Measurements from ENCODE around the gene MUC2. TPM values are rescaled to one million over a fixed set of nuclear protein-coding genes. Genes with fewer than 3 reads are reported as not detected.

The MUC2 gene
- total RNA-seq, 1 donor from 2014 or later: not detected

DNA sequence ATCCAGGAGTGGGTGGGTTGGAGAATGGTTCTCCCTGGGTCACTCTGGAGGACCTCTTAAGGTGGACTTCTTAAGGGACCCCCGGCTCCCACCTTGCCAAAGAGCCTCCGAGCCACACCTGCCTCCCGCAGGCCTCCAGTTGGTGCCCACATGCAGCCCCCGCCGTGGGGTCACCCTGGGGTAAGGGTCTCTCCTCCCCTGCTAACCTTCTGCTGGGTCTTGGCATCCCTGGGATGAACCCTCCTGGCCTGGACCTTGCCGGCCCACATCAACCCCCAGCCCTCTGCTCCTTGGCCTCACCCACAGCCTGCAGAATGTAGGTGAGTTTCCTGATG, 25.6 kb upstream of the MUC2 start:
- intact Hi-C loops (cut with DNase I): no loop called here
- peak; percentile 35 for DNase-seq
- no peak for ATAC-seq (ENCODE audit: poor library complexity)

DNA sequence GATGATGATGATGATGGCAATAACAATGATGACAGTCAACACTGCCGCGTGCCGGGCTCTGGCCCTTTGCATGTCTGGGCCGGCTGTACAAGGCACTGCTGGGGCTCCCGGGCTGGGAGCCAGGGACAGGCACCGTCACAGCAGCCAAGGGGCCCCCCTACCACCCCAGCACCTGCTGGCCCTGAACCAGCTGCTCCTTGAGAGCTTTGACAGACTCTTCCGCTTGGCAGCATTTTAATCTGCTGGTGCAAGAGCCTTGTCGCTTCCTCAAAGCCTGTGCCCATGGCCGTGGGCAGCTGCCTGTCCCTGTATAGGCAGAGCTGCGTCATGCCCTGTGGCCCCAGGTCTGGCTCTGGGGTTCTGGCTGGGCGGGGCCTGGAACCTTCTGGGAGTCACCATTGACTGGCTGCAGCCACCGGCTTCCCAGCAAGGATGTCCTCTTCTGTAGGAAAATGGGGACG, 25.2 kb upstream of the MUC2 start:
- ATAC-seq (ENCODE audit: poor library complexity): no peak

DNA sequence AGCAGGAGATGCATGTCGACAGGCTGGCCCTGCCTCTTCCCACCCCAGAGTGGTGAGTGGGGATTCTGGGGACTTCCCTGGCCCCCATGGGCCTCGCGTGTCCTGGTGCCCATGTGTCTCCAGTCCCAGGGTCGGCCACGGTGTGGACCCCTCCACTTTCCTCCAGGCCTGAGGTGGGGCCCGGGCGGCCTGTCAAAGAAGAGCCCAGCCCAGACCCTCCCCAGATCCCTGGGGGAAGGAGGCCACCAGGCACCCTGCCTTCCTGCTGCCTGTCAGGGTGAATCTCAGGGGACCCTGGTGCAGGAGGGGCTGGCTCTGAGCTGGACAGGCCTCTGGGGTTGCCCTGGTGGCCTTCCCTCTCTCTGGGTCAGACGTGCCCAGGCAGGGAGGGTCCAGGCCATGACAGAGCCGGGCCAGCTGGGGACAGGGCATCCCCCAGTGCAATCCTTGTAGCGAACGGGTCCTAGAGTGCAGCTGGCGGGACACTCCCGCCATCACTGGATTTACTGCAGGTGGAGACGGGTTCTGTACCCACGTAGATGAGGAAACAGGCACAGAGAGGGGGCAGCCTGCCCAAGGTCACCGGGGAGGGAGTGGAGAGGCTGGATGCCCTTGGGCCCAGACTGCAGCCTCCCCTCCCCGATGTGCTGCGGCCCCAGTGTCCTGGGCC, 24.6 kb upstream of the MUC2 start:
- DNase-seq (peak; percentile 24), ATAC-seq (ENCODE audit: poor library complexity) (no peak)
- intact Hi-C loops (cut with DNase I): loop anchor here (5.0 to 10.0 kb wide), 2 partner anchors 125 to 203 kb away; partner anchors contain the start of gene AP2A2

More for the DNA sequence above, 25.2 kb upstream of the MUC2 start:
- intact Hi-C loops (cut with DNase I): no loop called here
- peak; percentile 34 for DNase-seq

DNA sequence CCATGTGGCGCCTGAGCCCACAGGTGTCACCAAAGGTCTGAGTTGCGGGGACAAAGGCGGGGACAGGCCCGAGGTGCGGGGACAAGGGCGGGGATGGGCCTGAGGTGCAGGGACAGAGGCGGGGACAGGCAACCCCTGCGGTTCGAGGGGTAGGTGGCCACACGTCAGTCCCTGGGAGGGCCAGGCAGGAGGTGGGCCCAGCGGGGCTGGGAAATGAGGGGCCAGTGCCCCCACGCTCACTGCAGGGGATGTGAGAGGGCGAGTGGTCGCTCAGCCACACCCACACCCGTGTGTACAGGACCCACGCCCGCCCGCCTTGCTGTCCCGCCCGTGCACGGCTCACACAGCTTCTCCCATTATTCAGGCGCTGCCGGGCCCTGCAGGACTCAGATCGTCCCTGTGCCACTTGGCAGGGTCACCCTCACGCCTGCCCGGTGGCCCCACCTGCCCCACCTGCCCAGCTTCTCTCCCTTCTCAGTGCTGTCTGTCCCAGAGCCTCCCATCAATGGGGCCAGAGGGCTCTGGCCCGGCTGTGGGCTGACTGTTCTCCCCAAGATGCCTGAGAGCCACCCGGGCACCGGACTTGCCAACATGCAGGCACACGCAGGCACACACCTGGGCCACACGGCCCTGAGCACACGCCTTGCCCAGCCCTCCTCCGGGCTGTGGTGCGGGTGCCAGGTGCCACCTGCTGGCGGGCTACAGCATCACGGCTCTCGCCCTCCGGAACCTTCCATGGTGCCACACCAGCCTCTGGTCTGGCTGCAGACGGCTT, 23.9 kb upstream of the MUC2 start:
- intact Hi-C loops (cut with DNase I): loop anchor here (5.0 to 10.0 kb wide), 2 partner anchors 126 to 203 kb away; partner anchors contain the start of gene AP2A2
- ATAC-seq (ENCODE audit: poor library complexity): peak; percentile 95
- peak; percentile 74 for DNase-seq

DNA sequence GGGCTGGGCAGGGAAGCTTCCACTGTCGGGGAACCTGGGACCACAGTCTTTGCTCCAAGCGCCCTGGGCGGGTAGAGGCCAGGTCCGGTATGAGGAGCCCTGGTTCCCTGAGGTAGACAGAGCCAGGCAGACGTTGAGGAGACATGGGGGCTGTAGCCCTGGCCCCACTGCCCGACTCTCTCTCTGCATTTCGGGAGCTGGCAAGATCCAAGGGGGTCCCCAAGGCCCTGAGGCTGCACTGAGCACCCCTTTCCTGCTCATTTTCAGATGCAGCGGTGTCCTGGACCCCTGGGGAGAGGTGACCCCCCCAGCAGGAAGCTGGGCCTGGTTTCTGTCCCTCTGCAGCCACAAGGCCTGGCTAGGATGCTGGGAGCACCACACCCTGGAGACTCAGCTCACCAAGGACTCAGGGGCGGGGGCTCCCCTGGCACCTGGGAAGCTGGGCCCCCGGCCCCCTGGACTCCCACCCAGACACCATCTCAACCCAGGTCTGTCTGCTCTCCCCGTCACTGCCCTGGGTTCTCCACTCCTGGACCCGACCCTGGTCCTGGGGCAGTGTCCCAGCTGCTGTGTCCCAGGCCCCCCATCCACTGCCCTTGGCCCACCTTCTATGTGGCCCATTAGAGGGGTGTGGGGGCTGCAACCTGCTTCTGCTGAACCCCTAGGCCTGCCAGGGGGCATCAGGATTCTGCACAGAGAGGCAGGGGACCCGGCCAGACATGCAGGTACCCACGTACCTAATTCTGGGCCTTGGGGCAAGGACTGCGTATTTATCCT, 23.1 kb upstream of the MUC2 start:
- intact Hi-C loops (cut with DNase I): loop anchor here (5.0 to 10.0 kb wide), 2 partner anchors 127 to 204 kb away; partner anchors contain the start of gene AP2A2
- peak; percentile 41 for DNase-seq
- no peak for ATAC-seq (ENCODE audit: poor library complexity)

DNA sequence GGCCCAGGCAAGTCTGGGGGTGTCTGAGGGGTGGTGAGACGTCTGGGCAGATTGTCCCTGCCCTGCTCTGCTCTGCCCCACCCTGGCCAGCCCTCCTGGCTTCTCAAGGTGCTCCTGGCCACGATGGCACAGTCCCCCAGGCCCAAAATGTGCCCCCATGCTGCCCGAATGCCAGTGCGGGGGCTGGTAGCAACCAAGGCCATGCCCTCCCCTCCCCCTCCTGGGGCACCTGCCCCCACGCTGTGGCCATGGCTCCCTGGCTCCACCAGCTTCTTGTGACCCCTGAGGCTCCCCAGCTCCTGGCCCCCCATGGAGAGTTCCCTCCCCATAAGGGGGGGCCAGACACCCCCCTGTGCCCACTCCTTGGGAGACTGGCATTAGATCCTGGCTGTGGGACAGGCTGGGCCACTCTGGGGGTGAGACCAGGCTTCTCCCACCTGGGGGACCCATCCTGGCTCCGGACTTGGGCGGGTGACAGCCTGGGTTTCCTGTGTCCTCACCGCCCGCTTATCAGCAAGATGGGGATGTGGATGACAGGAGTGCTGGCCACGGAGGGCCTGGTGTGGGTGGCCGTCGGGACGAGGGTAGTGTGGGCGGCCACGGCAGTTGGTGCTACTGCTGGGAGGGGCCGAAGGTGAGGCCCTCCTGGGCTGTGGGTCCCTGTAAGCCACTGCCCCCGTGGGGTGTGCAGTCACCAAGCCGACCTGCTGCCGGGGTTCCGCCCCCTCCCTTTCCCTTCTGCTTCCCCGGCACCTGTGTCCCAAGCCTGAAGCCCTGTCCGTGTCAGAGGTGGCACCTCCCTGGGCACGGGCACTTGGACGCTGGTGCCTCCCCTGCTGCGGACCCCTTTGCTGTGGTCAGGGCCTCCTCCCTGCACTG, 22.3 kb upstream of the MUC2 start:
- intact Hi-C loops (cut with DNase I): loop anchor here (5.0 to 10.0 kb wide), 2 partner anchors 128 to 205 kb away; partner anchors contain the start of gene AP2A2
- DNase-seq (peak; percentile 30), ATAC-seq (ENCODE audit: poor library complexity) (no peak)

DNA sequence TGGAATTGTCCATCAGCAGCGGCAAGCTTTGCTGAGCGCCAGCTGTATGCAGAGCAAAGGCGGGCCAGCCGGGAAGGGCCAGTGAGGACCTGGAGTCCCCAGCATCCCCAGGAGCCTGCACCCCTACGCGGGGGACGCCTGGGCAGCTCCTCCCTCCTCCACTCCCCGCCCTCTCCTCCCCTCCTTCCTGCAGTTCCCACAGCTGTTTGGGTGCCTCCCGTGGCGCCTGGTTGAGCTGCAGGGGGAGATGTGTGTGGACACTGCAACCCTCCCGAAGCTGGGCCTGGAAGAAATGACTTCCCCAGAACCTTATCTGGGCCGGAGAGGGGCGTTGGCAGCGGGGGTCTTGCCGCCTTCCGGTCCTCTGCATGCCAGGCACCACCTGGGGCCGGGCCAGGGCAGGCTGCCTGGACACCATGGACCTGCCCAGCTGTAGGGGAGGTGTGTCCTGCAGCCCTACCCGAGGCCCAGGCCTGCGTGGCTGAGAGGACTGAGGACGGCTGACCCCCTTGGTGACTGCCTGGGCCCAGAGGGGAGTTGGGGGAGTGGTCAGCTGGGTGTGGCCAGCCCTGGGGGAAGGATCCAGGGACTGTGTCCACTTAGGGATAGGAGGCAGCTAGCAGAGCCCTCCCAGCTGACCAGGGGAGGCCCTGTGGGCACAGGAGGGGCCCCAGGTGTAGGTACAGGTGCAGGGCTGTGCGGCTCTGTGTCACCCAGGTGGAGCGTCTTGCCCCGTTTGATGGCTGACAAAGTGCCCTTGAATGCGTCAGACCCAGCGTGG, 21.4 kb upstream of the MUC2 start:
- DNase-seq: peak; percentile 29
- intact Hi-C loops (cut with DNase I): loop anchor here (5.0 to 10.0 kb wide), 2 partner anchors 129 to 206 kb away; partner anchors contain the start of gene AP2A2
- ATAC-seq (ENCODE audit: poor library complexity): no peak

DNA sequence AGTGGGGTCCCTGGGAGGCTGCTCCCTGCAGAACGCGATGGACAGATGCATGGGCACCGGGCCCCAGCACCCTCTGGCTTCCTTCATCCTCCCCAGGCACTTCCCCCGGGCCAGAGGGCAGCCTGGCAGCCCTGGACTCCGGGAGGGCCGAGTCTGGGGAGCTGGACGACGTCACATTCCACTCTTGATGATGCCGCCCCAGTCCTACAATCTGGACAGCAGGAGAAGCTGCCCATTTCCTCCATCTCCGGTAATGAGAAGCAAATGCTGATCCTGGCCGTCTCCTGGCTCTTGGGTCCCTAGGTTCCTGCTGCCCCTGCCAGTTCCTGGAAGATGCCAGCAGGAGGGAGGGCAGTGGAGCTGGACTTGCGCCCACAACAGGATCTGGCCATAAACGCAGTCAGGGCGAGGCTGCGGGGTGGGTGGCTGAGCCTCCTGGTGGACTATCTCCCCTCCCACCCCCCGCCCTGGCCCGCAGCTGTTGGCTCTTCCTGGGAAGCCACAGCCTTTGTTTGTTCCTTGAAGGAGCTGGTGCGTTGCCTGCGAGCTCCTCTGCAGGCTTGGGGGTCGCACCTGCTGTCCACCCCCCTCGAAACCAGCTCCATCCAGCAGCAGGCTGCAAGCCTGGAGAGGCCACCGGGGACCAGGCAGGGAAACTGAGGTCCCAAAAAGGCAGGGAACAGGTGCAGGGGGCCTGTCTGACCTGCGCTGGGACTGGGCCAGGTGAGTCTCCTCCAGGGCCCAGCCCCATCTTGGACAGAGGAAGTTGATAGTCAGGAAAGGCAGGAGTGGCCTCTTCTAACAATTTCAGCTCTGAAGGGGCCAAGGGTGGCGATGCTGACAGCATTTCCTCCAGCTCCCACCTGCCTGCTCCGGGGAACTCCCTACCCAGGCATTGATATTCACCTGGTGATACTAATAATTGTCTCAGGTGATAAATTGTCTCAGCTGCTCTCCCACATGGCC, 20.2 kb upstream of the MUC2 start:
- intact Hi-C loops (cut with DNase I): loop anchor here (5.0 to 10.0 kb wide), 2 partner anchors 130 to 207 kb away; partner anchors contain the start of gene AP2A2
- DNase-seq: peak; percentile 28
- ATAC-seq (ENCODE audit: poor library complexity): no peak

DNA sequence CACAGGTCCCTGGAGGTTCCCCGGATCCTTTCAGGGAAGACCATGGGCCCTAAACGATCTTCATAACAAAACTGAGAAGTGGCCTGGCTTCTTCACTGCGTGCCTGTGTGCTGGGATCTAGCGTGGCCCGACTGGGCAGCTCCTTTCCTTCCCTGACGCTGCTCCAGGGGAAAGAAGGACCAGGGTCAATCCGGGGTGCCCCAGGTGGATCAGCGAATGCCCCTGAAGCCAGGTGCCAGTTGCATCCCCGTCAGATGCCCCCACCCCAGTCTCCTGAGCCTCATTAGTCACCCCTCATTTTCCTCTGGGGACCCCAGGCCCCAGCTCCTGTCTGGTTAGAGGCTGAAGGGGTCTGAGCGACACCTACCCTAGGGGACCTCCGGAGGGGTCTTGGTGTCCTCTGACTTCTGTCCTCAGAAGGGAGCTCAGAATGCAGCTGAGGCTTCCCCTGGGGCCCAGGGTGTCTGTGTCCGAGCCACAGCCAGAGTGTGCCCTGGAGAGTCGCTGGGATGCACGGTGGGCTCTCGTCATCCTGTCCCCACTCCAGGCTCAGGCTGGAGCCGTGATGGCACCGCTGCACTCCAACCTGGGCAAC, 19.5 kb upstream of the MUC2 start:
- intact Hi-C loops (cut with DNase I): loop anchor here (10.0 kb wide), 1 partner anchor 130 kb away; the partner anchor contains the start of gene AP2A2
- ATAC-seq (ENCODE audit: poor library complexity) (no peak), DNase-seq (peak; percentile 17)

DNA sequence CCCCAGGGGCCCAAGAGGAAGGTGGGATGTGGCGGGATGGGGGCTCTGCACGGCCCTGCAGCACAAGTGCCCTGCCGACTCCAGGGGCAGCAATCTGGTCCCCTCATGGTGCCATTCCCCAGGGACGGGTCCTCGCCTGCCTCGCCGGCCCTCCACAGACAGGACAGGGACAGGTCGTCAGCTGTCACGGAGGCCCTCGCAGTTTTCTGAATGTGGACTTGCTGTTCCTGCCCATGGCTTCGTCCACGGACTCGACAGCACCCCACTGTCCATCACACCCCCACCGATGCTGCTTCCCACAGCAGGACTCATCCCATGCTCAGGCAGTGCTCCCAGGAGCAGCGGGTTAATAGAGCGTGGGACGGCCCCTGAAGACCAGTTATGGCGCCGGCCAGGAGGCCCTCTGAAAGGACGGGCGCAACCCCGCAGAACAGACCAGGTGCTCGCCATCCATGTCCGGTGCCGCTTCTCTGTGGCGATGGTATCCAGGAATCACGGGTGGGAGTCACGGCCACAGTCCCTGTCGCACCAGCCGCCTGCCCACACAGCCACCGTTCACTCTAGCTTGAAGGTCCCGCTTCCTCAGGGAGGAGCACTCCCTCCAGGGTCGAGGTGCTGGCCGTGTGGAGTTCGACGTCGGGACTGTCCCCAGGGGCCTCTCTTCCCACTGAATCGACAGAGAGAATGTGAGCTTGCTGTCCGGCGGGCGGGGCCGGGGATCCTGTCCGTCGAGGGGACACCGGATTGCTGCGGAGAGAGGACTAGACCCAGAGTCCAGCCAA, 18.5 kb upstream of the MUC2 start:
- DNase-seq: peak; percentile 39

DNA sequence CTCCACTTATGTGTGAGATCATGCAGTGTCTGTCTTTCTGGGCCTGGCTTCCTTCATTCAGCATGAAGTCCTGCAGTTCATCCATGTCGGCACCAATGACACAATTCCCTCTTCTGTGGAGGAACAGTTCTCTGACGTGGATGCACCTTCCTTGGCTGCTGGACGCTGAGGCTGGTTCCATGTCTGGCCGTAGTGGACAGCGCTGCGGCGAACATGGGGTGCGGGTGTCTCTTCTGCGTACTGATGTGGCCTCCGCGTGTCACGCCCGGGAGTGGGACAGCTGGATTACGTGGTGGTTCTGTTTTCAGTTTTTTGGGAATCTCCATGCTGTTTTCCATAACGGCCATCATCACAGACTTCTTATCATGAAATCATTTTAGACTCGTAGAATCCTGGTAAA, 16.9 kb upstream of the MUC2 start:
- intact Hi-C loops (cut with DNase I): loop anchor here (10.0 kb wide), 1 partner anchor 133 kb away; the partner anchor contains the start of gene AP2A2
- DNase-seq (peak; percentile 21), ATAC-seq (ENCODE audit: poor library complexity) (no peak)

More for the DNA sequence above, 18.5 kb upstream of the MUC2 start:
- ATAC-seq (ENCODE audit: poor library complexity): no peak
- intact Hi-C loops (cut with DNase I): loop anchor here (10.0 kb wide), 1 partner anchor 131 kb away; the partner anchor contains the start of gene AP2A2

DNA sequence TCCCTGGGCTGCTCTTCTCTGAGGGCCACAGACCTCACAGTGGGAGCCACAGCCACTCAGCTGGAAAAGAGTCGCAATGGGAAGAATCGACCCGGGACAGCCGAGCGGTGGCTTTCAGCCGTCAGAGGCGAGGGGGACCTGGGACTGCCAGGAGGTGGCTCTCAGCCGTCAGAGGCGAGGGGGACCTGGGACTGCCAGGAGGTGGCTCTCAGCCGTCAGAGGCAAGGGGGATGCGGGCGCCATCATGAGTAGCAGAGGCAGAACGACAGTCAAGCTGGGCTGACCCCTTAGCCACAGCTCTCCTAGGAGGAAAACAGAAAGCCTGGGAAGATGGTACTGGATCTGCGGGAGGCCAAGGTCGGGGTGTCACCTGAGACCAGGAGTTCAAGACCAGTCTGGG, 14.9 kb upstream of the MUC2 start:
- DNase-seq (peak; percentile 22), ATAC-seq (ENCODE audit: poor library complexity) (no peak)
- intact Hi-C loops (cut with DNase I): loop anchor here (10.0 kb wide), 1 partner anchor 135 kb away; the partner anchor contains the start of gene AP2A2

DNA sequence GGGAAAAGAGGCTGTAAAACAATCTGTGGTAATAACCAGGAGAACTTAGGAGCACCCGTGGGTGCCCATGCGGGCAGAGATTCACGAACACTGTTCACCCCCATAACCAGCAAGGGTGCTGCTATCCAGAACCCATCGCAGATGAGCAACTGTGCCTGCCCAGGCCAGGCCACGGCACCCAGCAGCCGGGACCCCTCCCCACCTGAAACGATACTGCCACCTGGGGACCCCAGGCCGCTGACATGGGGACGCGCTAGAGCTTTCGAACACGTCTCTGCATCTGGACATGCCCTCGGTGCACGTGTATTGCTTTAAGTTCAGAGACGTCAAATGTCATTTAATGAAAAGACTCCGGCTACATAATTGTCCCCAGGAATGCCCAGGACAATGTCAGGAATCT, 14.3 kb upstream of the MUC2 start:
- DNase-seq: peak; percentile 21
- intact Hi-C loops (cut with DNase I): no loop called here
- ATAC-seq (ENCODE audit: poor library complexity): no peak

DNA sequence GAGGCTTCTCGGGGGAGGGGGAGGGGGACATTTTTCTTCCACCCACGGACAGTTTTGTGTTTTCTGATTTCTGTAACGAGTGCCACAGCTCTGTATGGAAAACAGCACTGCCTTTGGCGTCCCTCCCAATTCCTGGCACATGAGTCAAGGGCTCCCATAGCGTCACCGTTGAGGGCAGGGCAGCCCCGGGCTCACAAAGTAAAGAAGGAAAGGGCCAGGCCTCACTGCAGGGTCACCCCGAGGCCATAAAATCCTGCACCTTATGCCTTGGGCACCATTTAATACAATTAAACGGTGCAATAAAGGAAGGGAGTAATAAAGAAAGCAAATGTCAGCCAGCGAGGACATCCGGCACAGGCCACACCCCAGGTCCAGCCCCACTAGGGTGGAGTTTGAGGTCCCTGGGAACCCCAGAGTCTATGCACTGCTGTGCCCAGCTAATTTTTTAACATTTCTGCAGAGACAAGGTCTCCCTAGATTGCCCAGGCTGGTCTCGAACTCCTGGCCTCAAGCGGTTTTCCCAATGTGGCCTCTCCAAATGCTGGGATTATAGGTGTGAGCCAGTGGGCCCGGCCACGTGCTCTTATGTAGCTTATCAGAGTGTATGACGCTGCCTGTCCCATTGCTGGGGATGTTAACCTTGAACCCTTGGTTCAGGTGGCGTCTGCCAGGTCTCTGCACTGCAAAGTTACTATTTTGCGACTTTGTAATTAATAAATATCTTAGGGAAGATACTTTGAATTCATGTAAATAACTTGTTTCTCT, 13.6 kb upstream of the MUC2 start:
- ATAC-seq (ENCODE audit: poor library complexity) (peak; percentile 57), DNase-seq (peak; percentile 43)
- intact Hi-C loops (cut with DNase I): no loop called here

All from Right ventricle myocardium superior (tissue), 1 donor.